IMR-90 (cell line): ENCODE measurements around the gene DGAT2. TPM values are rescaled to one million over a fixed set of nuclear protein-coding genes. Genes with fewer than 3 reads are reported as not detected.

Experiments used
- ATAC-seq: fragments of 200-7000 bp; cut with Tn5 transposase; 2 replicates; pipeline ENCODE4 v1.9.1; 2020; ENCODE audit warnings: low read depth, mild to moderate bottlenecking, moderate library complexity
- BruUV-seq: library from RNA; stranded (reverse); fragments of 400-500 nt; replicated peaks from 2 replicates; lab custom pipeline; 2021; lab: Mats Ljungman, UMichigan
- CTCF ChIA-PET: fragments of 300-600 bp; formaldehyde crosslinking; extraction: SDS; loops from one replicate; lab custom pipeline; 2021; ENCODE audit warnings: antibody characterized with exemption; lab: Yijun Ruan, JAX
- POLR2A ChIA-PET: fragments of 300-600 bp; sonication (Branson Sonifier 250); formaldehyde crosslinking; loops from one replicate; lab custom pipeline; 2022; ENCODE audit warnings: antibody characterized with exemption; ENCODE audit not compliant: unreplicated experiment; lab: Charles Lee
- DNase-seq: peaks from one replicate; pipeline ENCODE4 v3.0.0; 2013
- H2AFZ ChIP-seq: replicated peaks from 2 replicates; pipeline ENCODE3; 2013; ENCODE audit warnings: low read length, mild to moderate bottlenecking; ENCODE audit not compliant: poor library complexity
- H2AK5ac ChIP-seq: 2 replicates; pipeline ENCODE4 v1.6.1; 2013; ENCODE audit warnings: low read depth, low read length, inconsistent platforms
- H2AK9ac ChIP-seq: replicated peaks from 2 replicates; pipeline ENCODE3; 2013; ENCODE audit warnings: mild to moderate bottlenecking, low read depth, low read length, moderate library complexity; ENCODE audit not compliant: poor library complexity
- H2BK120ac ChIP-seq: 2 replicates; pipeline ENCODE4 v1.6.1; 2013; ENCODE audit warnings: low read depth, low read length, inconsistent platforms
- H2BK15ac ChIP-seq: 3 replicates; pipeline ENCODE4 v1.6.1; 2013; ENCODE audit warnings: low read depth, low read length, inconsistent platforms
- H2BK20ac ChIP-seq: 2 replicates; pipeline ENCODE4 v1.6.1; 2013; ENCODE audit warnings: low read depth, mild to moderate bottlenecking, inconsistent platforms, low read length, moderate library complexity
- H2BK5ac ChIP-seq: 2 replicates; pipeline ENCODE4 v1.6.1; 2013; ENCODE audit warnings: mild to moderate bottlenecking, low read depth, low read length, inconsistent platforms; ENCODE audit not compliant: poor library complexity, severe bottlenecking
- H3K14ac ChIP-seq: replicated peaks from 2 replicates; pipeline ENCODE4 v1.6.1; 2013; ENCODE audit warnings: low read depth, low read length, inconsistent platforms
- H3K18ac ChIP-seq: 2 replicates; pipeline ENCODE4 v1.6.1; 2013; ENCODE audit warnings: low read depth, low read length, control low read depth
- H3K23ac ChIP-seq: 2 replicates; pipeline ENCODE4 v1.6.1; 2013; ENCODE audit warnings: low read depth, low read length, inconsistent platforms
- H3K27ac ChIP-seq: 2 replicates; pipeline ENCODE4 v1.5.1; 2013; ENCODE audit warnings: mild to moderate bottlenecking, control low read depth, low read length; ENCODE audit not compliant: insufficient read depth
- H3K27me3 ChIP-seq: 2 replicates; pipeline ENCODE4 v1.6.1; 2013; ENCODE audit warnings: low read length; ENCODE audit not compliant: control insufficient read depth, insufficient read depth
- H3K36me3 ChIP-seq: 2 replicates; pipeline ENCODE4 v1.6.1; 2013; ENCODE audit warnings: low read length, mixed read lengths; ENCODE audit not compliant: control insufficient read depth, insufficient read depth
- H3K4ac ChIP-seq: 2 replicates; pipeline ENCODE4 v1.6.1; 2013; ENCODE audit warnings: low read depth, low read length, inconsistent platforms
- H3K4me1 ChIP-seq: 2 replicates; pipeline ENCODE4 v1.6.1; 2013; ENCODE audit warnings: low read length, mixed read lengths; ENCODE audit not compliant: control insufficient read depth, insufficient read depth
- H3K4me2 ChIP-seq: 2 replicates; pipeline ENCODE4 v1.6.1; 2013; ENCODE audit warnings: low read depth, mild to moderate bottlenecking, control low read depth, low read length, moderate library complexity
- H3K4me3 ChIP-seq: 2 replicates; pipeline ENCODE4 v1.5.1; 2013; ENCODE audit warnings: low read depth, mild to moderate bottlenecking, control low read depth, low read length, moderate library complexity; ENCODE audit not compliant: insufficient read depth
- H3K56ac ChIP-seq: 2 replicates; pipeline ENCODE4 v1.6.1; 2013; ENCODE audit warnings: low read length, inconsistent platforms; ENCODE audit not compliant: insufficient read depth; ENCODE audit errors: extremely low read depth
- H3K79me1 ChIP-seq, 2 experiments: 2 replicates each; pipeline ENCODE4 v1.6.1; 2013; ENCODE audit warnings: low read length in 2 of 2, inconsistent platforms in 1 of 2, low read depth in 1 of 2
- H3K9ac ChIP-seq: 2 replicates; pipeline ENCODE4 v1.6.1; 2013; ENCODE audit warnings: low read depth, low read length, control low read depth
- H3K9me1 ChIP-seq: 2 replicates; pipeline ENCODE4 v1.6.1; 2013; ENCODE audit warnings: low read length, inconsistent platforms; ENCODE audit not compliant: insufficient read depth
- H3K9me3 ChIP-seq: 2 replicates; pipeline ENCODE4 v1.6.1; 2013; ENCODE audit warnings: low read length; ENCODE audit not compliant: control insufficient read depth, insufficient read depth
- H4K20me1 ChIP-seq: 2 replicates; pipeline ENCODE4 v1.6.1; 2013; ENCODE audit warnings: low read length, inconsistent platforms; ENCODE audit not compliant: insufficient read depth
- H4K5ac ChIP-seq: 2 replicates; pipeline ENCODE4 v1.6.1; 2013; ENCODE audit warnings: mild to moderate bottlenecking, low read depth, low read length, control low read depth
- H4K8ac ChIP-seq, 2 experiments: 2 replicates each; pipeline ENCODE4 v1.6.1; 2013; ENCODE audit warnings: low read depth in 2 of 2, low read length in 2 of 2, control low read depth in 1 of 2, inconsistent platforms in 1 of 2
- H4K91ac ChIP-seq: 2 replicates; pipeline ENCODE4 v1.6.1; 2013; ENCODE audit warnings: low read depth, low read length, inconsistent platforms; ENCODE audit not compliant: insufficient read depth
- BHLHE40 ChIP-seq: fragments of 150-350 bp; IDR thresholded peaks from 2 replicates; pipeline ENCODE4 v1.6.1; 2016; ENCODE audit warnings: mild to moderate bottlenecking, low read depth, low read length
- CEBPB ChIP-seq: IDR thresholded peaks from 2 replicates; pipeline ENCODE4 v1.6.1; 2012; ENCODE audit warnings: low read depth, low read length, improper control_type of control experiment
- CHD1 ChIP-seq: IDR thresholded peaks from 2 replicates; pipeline ENCODE4 v1.6.1; 2012; ENCODE audit warnings: low read depth, low read length, improper control_type of control experiment
- CTCF ChIP-seq: conservative IDR thresholded peaks from 2 replicates; pipeline ENCODE4 v1.5.1; 2012; ENCODE audit warnings: mild to moderate bottlenecking, low read depth, low read length, improper control_type of control experiment
- ELK1 ChIP-seq: fragments of 150-350 bp; IDR thresholded peaks from 2 replicates; pipeline ENCODE4 v1.6.1; 2016; ENCODE audit warnings: low read depth, mild to moderate bottlenecking, low read length, moderate library complexity, borderline replicate concordance
- FOS ChIP-seq: fragments of 150-350 bp; IDR thresholded peaks from 2 replicates; pipeline ENCODE4 v1.6.1; 2016; ENCODE audit warnings: low read depth, low read length
- MAFK ChIP-seq: IDR thresholded peaks from 2 replicates; pipeline ENCODE4 v1.6.1; 2012; ENCODE audit warnings: low read depth, low read length, improper control_type of control experiment
- MAZ ChIP-seq: IDR thresholded peaks from 2 replicates; pipeline ENCODE4 v1.6.1; 2012; ENCODE audit warnings: low read depth, mild to moderate bottlenecking, low read length, improper control_type of control experiment, moderate library complexity, borderline replicate concordance
- MXI1 ChIP-seq: IDR thresholded peaks from 2 replicates; pipeline ENCODE4 v1.6.1; 2012; ENCODE audit warnings: low read depth, mild to moderate bottlenecking, low read length, moderate library complexity, borderline replicate concordance
- NFE2L2 ChIP-seq: fragments of 150-350 bp; IDR thresholded peaks from 2 replicates; pipeline ENCODE4 v1.6.1; 2016; ENCODE audit warnings: low read depth, mild to moderate bottlenecking, low read length
- POLR2A ChIP-seq: IDR thresholded peaks from 2 replicates; pipeline ENCODE4 v1.6.1; 2012; ENCODE audit warnings: mild to moderate bottlenecking, low read depth, low read length
- RAD21 ChIP-seq: IDR thresholded peaks from 2 replicates; pipeline ENCODE4 v1.6.1; 2012; ENCODE audit warnings: low read length, improper control_type of control experiment
- RCOR1 ChIP-seq: IDR thresholded peaks from 2 replicates; pipeline ENCODE4 v1.6.1; 2012; ENCODE audit warnings: mild to moderate bottlenecking, low read length, improper control_type of control experiment; ENCODE audit not compliant: insufficient replicate concordance
- RFX5 ChIP-seq: IDR thresholded peaks from 2 replicates; pipeline ENCODE4 v1.8.0; 2012; ENCODE audit warnings: low read depth, mild to moderate bottlenecking, low read length, moderate library complexity
- SMC3 ChIP-seq: fragments of 150-350 bp; IDR thresholded peaks from 2 replicates; pipeline ENCODE4 v1.6.1; 2016; ENCODE audit warnings: low read depth, mild to moderate bottlenecking, antibody characterized with exemption, low read length, moderate library complexity
- USF2 ChIP-seq: fragments of 150-350 bp; IDR thresholded peaks from 2 replicates; pipeline ENCODE4 v1.6.1; 2017; ENCODE audit warnings: mild to moderate bottlenecking, antibody characterized with exemption, low read length, low read depth
- WGBS, 2 experiments: methylation state at CpG; one replicate each; pipeline versions ENCODE4 v1.1.5 to v1.1.7; 2013; ENCODE audit warnings: missing lambda C conversion rate in 2 of 2; ENCODE audit not compliant: insufficient read length in 1 of 2; ENCODE audit errors: extremely low coverage in 2 of 2; 5-methylcytosine and 5-hydroxymethylcytosine counted together
- dilution Hi-C: fragments of 300-500 bp; cut with HindIII; formaldehyde crosslinking; loops from one replicate; pipeline ENCODE4 v1.14.3; 2018; ENCODE audit warnings: low sequenced_read_pairs; ENCODE audit not compliant: unreplicated experiment
- in situ Hi-C: fragments of 300-500 bp; cut with MboI; formaldehyde crosslinking; loops from 3 replicates; pipeline ENCODE4 v1.14.3; 2019; ENCODE audit warnings: low sequenced_read_pairs, inconsistent platforms, mixed read lengths
- intact Hi-C: fragments of 100-400 bp; cut with micrococcal nuclease; formaldehyde crosslinking; loops from 2 replicates; pipeline ENCODE4 v1.10.0; 2022
- polyA plus RNA-seq, 3 experiments: library from polyadenylated mRNA; depleted of rRNA; stranded (reverse); fragments of >200 nt; gene quantifications; 2 replicates each; pipeline ENCODE4 v1.2.3, GENCODE V29; 2012; ENCODE audit warnings: low replicate concordance in 1 of 3
- total RNA-seq: library from RNA; depleted of rRNA; stranded (reverse); fragments of >200 nt; gene quantifications from 2 replicates; pipeline ENCODE4 v1.2.3, GENCODE V29; 2012

The DGAT2 gene
- total and polyA plus RNA-seq, 2 of the 4 experiments (the other 2 are of a cell fraction), result 2.3 to 2.4 TPM

DNA sequence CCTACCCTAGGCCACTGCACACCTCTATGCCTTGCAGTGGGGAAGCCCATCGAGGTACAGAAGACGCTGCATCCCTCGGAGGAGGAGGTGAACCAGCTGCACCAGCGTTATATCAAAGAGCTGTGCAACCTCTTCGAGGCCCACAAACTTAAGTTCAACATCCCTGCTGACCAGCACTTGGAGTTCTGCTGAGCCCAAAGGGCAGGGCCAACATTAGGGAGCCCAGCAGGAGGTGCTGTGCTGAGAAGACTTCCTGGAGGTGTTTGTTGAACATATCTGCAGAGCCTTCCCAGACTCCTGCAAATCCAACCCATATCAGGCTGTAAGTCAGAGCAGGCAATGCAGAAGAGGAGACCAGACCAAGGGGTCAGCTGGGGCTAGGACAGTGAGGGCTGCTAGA lies 37.5 kb upstream of the DGAT2 start:
- Histone ChIP-seq H3K18ac (no peak overlapping the region), H2AFZ (no peak overlapping the region), H3K9me1 (no peaks in the 10 kb centered on the region), H2AK5ac (no peak overlapping the region), H3K4ac (no peak overlapping the region), H3K79me1 (no peaks in the 10 kb centered on the region), H3K9ac (no peak overlapping the region), H3K23ac (no peak overlapping the region), H4K8ac (no peak overlapping the region), H4K20me1 (no peaks in the 10 kb centered on the region), H3K36me3 (no peaks in the 10 kb centered on the region), H3K27me3 (peaks cover 63% of the 10 kb centered on the region), H3K4me2 (no peak overlapping the region), H2BK20ac (no peak overlapping the region), H3K9me3 (peaks cover 2% of the 10 kb centered on the region; the same call in 1 of the 2 replicates), H2BK120ac (no peak overlapping the region), H3K14ac (no peak overlapping the region), H3K4me3 (no peak overlapping the region), H2BK5ac (no peak overlapping the region), H3K56ac (no peak overlapping the region), H2BK15ac (no peak overlapping the region), H2AK9ac (no peak overlapping the region), H4K91ac (no peak overlapping the region), H4K5ac (no peak overlapping the region), H3K27ac (no peak overlapping the region), H3K4me1 (no peaks in the 10 kb centered on the region)
- BruUV-seq, result no TSS peak
- no peak for TF ChIP-seq ELK1
- no peak for TF ChIP-seq RCOR1
- TF ChIP-seq MAZ, result no peak
- no peak for TF ChIP-seq POLR2A
- TF ChIP-seq FOS, result no peak
- TF ChIP-seq USF2, result no peak
- TF ChIP-seq CEBPB, result no peak
- TF ChIP-seq CTCF, result no peak
- TF ChIP-seq RFX5, result no peak
- no peak for TF ChIP-seq CHD1
- TF ChIP-seq BHLHE40, result no peak
- no peak for TF ChIP-seq MAFK
- TF ChIP-seq NFE2L2, result no peak
- TF ChIP-seq SMC3, result no peak
- no peak for TF ChIP-seq RAD21
- TF ChIP-seq MXI1, result no peak
- dilution Hi-C loops, result no loop called here
- DNase-seq, result no peak
- 72% methylated on average over 3 of the region's 5 CpGs; no CpG with 5 or more reads in 1 of the 2 experiments for WGBS, 2 experiments
- ChIA-PET POLR2A (no interaction called here), CTCF (no interaction called here)
- intact Hi-C loops, result no loop called here
- ATAC-seq, result no peak
- in situ Hi-C loops, result no loop called here
